ENCODE measurements around the gene ANO2.

The ANO2 gene

DNA sequence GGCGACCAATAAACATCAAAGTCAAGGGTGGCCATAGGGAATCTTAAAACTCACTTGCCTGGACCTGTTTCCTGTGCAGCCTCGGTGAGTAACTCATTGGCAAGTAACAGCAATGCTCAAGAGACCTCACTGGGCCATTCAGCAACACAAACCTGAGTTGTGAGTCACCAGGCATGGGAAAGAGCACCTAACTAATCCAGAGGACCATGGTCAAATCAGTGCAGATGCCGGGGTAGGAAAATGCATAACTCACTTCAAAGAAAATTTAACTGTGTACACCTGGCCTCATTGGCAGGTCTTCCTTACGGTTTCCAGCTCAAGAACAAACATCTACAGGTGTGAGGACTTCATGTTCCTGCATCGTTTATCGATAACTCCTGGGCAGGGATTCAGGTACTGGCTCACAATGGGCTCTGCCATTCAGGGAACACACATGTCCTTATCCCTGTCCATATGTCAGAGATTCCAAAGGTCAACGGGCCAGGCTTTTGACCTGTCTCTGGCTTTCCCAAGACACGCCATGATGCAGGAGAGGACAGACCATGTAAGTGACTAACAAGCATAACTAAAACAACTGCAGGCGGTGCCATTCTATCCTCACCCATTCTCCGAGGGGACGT, 211.8 kb downstream of the ANO2 start:
- TF ChIP-seq FOXP2 (optimal IDR thresholded peaks at IDR 0.05; ENCODE audit: borderline replicate concordance, extremely low read depth, extremely low read length, insufficient read depth) (no peak), TAF1 (IDR thresholded peaks at IDR 0.05; ENCODE audit: borderline replicate concordance, insufficient read depth, low read length) (no peak), SIN3A (IDR thresholded peaks at IDR 0.05; ENCODE audit: borderline replicate concordance, insufficient read depth, low read length) (no peak), POLR2AphosphoS5 (IDR thresholded peaks at IDR 0.05; ENCODE audit: low read depth, low read length) (no peak)
- TF ChIP-seq, protein P1, sequence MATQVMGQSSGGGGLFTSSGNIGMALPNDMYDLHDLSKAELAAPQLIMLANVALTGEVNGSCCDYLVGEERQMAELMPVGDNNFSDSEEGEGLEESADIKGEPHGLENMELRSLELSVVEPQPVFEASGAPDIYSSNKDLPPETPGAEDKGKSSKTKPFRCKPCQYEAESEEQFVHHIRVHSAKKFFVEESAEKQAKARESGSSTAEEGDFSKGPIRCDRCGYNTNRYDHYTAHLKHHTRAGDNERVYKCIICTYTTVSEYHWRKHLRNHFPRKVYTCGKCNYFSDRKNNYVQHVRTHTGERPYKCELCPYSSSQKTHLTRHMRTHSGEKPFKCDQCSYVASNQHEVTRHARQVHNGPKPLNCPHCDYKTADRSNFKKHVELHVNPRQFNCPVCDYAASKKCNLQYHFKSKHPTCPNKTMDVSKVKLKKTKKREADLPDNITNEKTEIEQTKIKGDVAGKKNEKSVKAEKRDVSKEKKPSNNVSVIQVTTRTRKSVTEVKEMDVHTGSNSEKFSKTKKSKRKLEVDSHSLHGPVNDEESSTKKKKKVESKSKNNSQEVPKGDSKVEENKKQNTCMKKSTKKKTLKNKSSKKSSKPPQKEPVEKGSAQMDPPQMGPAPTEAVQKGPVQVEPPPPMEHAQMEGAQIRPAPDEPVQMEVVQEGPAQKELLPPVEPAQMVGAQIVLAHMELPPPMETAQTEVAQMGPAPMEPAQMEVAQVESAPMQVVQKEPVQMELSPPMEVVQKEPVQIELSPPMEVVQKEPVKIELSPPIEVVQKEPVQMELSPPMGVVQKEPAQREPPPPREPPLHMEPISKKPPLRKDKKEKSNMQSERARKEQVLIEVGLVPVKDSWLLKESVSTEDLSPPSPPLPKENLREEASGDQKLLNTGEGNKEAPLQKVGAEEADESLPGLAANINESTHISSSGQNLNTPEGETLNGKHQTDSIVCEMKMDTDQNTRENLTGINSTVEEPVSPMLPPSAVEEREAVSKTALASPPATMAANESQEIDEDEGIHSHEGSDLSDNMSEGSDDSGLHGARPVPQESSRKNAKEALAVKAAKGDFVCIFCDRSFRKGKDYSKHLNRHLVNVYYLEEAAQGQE (IDR thresholded peaks at IDR 0.05; ENCODE audit: insufficient read depth in 1 of 2, low read depth in 2 of 2, low read length in 2 of 2): no peak

DNA sequence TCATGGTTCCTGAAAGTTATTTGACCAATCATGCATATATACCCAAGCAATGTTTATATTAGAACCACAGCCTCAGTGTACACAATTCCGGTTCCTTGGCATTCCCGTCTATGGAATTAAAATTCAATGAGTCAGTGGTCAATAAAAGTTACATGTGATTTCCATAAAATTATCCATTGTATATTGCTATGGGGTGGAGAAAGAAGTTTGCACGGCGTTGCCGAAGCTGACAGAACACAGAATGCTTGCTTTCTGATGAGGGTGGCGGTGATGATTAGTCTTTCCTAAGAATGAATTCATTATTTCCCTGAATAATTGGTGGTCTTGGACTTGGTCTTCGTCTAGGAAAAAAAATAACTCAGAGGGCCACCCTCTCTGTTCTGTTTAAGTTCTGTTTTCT, 214.1 kb downstream of the ANO2 start:
- TF ChIP-seq, protein P1 (IDR thresholded peaks at IDR 0.05; ENCODE audit: insufficient read depth in 1 of 2, low read depth in 2 of 2, low read length in 2 of 2): no peak
- TF ChIP-seq TAF1 (IDR thresholded peaks at IDR 0.05; ENCODE audit: borderline replicate concordance, insufficient read depth, low read length) (no peak), POLR2AphosphoS5 (IDR thresholded peaks at IDR 0.05; ENCODE audit: low read depth, low read length) (no peak), SIN3A (IDR thresholded peaks at IDR 0.05; ENCODE audit: borderline replicate concordance, insufficient read depth, low read length) (no peak), FOXP2 (optimal IDR thresholded peaks at IDR 0.05; ENCODE audit: borderline replicate concordance, extremely low read depth, extremely low read length, insufficient read depth) (no peak)

DNA sequence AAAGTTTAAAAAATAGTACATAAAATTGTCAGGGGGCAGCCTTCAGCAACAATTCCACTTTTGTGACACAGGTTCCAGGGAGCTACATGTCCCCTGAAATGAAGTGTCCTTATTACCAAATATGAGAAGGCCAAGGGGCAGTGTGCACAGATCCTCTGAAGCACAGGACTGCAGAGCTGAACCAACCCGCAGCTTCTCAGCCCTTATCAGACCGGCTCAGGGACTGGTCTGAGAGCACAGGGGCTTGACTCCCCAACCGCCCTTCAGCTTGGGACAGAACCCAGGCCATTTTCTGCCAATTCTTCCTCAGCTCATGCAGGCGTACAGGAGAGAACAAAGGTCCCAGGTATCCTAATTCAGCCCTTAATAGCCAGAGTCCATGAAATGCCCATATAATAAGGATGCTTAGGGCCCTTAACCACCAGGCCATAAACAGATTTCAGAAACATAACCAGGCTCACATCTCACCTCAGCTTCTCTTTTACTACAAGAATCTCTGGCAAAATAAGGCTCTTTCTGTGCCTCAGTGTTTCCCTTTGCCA, 221.3 kb downstream of the ANO2 start:
- TF ChIP-seq TAF1 (IDR thresholded peaks at IDR 0.05; ENCODE audit: borderline replicate concordance, insufficient read depth, low read length) (no peak), SIN3A (IDR thresholded peaks at IDR 0.05; ENCODE audit: borderline replicate concordance, insufficient read depth, low read length) (no peak)
- TF ChIP-seq, protein P1 (IDR thresholded peaks at IDR 0.05; ENCODE audit: insufficient read depth in 1 of 2, low read depth in 2 of 2, low read length in 2 of 2): no peak

DNA sequence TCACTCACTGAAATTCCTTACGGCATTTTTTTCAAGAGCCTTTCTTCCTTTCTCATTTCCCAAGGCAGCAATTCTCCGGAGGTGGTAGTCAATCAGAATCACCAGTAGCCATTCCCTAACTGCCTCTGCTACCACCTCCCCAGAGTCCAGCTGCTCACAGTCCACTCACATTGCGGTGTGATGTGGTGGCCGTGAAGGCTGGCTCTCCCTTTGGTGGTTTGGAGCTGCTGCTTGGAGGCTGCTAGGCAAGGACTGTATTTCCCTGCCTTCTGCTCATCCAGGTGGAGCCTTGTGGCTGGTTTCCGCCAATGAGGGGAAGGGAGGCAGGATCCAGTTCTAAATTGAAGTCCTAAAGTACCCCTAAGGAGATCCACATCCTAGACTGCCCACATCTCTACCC, 222.0 kb downstream of the ANO2 start:
- TF ChIP-seq POLR2AphosphoS5 (IDR thresholded peaks at IDR 0.05; ENCODE audit: low read depth, low read length) (no peak), TAF1 (IDR thresholded peaks at IDR 0.05; ENCODE audit: borderline replicate concordance, insufficient read depth, low read length) (no peak), SIN3A (IDR thresholded peaks at IDR 0.05; ENCODE audit: borderline replicate concordance, insufficient read depth, low read length) (no peak)

DNA sequence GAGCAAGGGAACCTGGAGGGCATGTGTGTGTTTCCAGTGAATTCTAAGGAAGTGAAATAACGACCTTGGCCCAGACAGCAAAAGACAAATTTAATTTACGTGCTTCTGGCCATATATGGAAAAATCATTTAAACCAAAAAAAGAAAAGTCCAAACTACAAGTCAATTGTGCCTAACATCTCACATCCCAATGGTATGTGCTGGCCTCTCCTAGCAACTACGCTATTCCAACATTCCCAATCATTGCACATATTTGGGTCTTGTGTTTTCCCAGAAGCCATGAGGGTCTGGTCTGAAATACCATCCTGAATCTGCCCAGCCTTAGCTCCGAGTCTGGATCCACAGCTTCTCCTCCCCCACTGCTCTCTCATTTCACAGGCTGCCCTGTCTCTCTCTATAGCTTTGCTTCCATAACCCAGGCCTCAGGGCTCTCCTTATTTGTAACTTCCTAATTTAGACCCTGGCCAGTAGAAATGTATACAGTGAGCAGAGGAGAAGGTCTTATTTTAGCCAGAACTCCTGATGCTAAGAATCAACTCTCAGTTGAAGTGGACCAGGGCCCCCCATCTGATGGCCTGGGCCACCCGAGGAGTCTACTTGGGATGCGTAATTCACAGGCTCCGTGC, 224.6 kb downstream of the ANO2 start:
- TF ChIP-seq TAF1 (IDR thresholded peaks at IDR 0.05; ENCODE audit: borderline replicate concordance, insufficient read depth, low read length) (no peak), SIN3A (IDR thresholded peaks at IDR 0.05; ENCODE audit: borderline replicate concordance, insufficient read depth, low read length) (no peak), POLR2AphosphoS5 (IDR thresholded peaks at IDR 0.05; ENCODE audit: low read depth, low read length) (no peak), FOXP2 (optimal IDR thresholded peaks at IDR 0.05; ENCODE audit: borderline replicate concordance, extremely low read depth, extremely low read length, insufficient read depth) (no peak)
- TF ChIP-seq, protein P1 (IDR thresholded peaks at IDR 0.05; ENCODE audit: insufficient read depth in 1 of 2, low read depth in 2 of 2, low read length in 2 of 2): no peak
